H1 (cell line): ENCODE measurements around the gene MAPKAP1. TPM values are rescaled to one million over a fixed set of nuclear protein-coding genes. Genes with fewer than 3 reads are reported as not detected.

Source experiments
- CTCF ChIA-PET: fragments of 300-600 bp; sonication (Branson Sonifier 250); formaldehyde crosslinking; loops from one replicate; lab custom pipeline; 2021; ENCODE audit not compliant: partially characterized antibody; lab: Charles Lee
- POLR2A ChIA-PET: fragments of 300-600 bp; sonication (Branson Sonifier 250); formaldehyde crosslinking; loops from one replicate; lab custom pipeline; 2021; ENCODE audit warnings: inconsistent platforms; ENCODE audit not compliant: partially characterized antibody; lab: Charles Lee
- DNase-seq, 2 experiments: peaks; one replicate each; pipeline versions ENCODE4 v3.0.0 to v3.0.0-alpha.2; 2010 to 2022; ENCODE audit warnings: low spot score in 2 of 2, low read depth in 1 of 2, mixed read lengths in 1 of 2
- FAIRE-seq: peaks from 2 replicates; lab custom pipeline; 2011; peaks lifted over from hg19 to GRCh38; lab: Jason Lieb, UNC
- H2AFZ ChIP-seq: 2 replicates; pipeline ENCODE4 v1.8.1; 2012; ENCODE audit warnings: low read length, inconsistent platforms
- H2AK5ac ChIP-seq: 2 replicates; pipeline ENCODE4 v1.6.1; 2013; ENCODE audit warnings: low read depth, low read length
- H2BK120ac ChIP-seq: replicated peaks from 2 replicates; pipeline ENCODE3; 2013; ENCODE audit warnings: low read depth, low read length, inconsistent platforms
- H2BK12ac ChIP-seq: 2 replicates; pipeline ENCODE4 v1.6.1; 2013; ENCODE audit warnings: low read depth, low read length
- H2BK15ac ChIP-seq: 2 replicates; pipeline ENCODE4 v1.6.1; 2013; ENCODE audit warnings: low read length
- H2BK20ac ChIP-seq: 2 replicates; pipeline ENCODE4 v1.6.1; 2013; ENCODE audit warnings: low read length
- H2BK5ac ChIP-seq: 2 replicates; pipeline ENCODE4 v1.6.1; 2013; ENCODE audit warnings: low read depth, low read length
- H3K14ac ChIP-seq: 2 replicates; pipeline ENCODE4 v1.6.1; 2013; ENCODE audit warnings: inconsistent platforms; ENCODE audit not compliant: insufficient read length
- H3K18ac ChIP-seq: 2 replicates; pipeline ENCODE4 v1.6.1; 2013; ENCODE audit warnings: low read length; ENCODE audit errors: extremely low read depth
- H3K23ac ChIP-seq: 2 replicates; pipeline ENCODE4 v1.6.1; 2013; ENCODE audit warnings: inconsistent platforms; ENCODE audit not compliant: insufficient read length
- H3K23me2 ChIP-seq: 2 replicates; pipeline ENCODE4 v1.6.1; 2013; ENCODE audit warnings: low read depth, low read length
- H3K27ac ChIP-seq: 2 replicates; pipeline ENCODE4 v1.6.1; 2011; ENCODE audit warnings: low read depth, low read length, inconsistent platforms
- H3K27me3 ChIP-seq, 4 experiments: replicated peaks in 1 of 4; 1 replicate in 1 of 4; 2 replicates in 3 of 4; pipeline versions ENCODE4 v1.6.1 to v1.8.1; 2011 to 2013; ENCODE audit warnings: low read length in 3 of 4, mild to moderate bottlenecking in 3 of 4, inconsistent platforms in 2 of 4, mixed read lengths in 2 of 4, moderate library complexity in 1 of 4; ENCODE audit not compliant: control insufficient read depth in 3 of 4, insufficient read depth in 3 of 4; ENCODE audit errors: extremely low read depth in 1 of 4
- H3K36me3 ChIP-seq, 4 experiments: 2 replicates each; pipeline versions ENCODE4 v1.6.1 to v1.8.1; 2011 to 2013; ENCODE audit warnings: mild to moderate bottlenecking in 4 of 4, low read length in 3 of 4, moderate library complexity in 2 of 4, control low read depth in 1 of 4, inconsistent platforms in 1 of 4; ENCODE audit not compliant: insufficient read depth in 4 of 4, control insufficient read depth in 2 of 4
- H3K4ac ChIP-seq: replicated peaks from 2 replicates; pipeline ENCODE3; 2013; ENCODE audit warnings: low read length, low read depth, mixed read lengths, inconsistent platforms; ENCODE audit not compliant: insufficient read length
- H3K4me1 ChIP-seq, 4 experiments: replicated peaks in 1 of 4; 1 replicate in 1 of 4; 2 replicates in 3 of 4; pipeline versions ENCODE4 v1.6.1 to v1.8.1; 2011 to 2013; ENCODE audit warnings: low read length in 3 of 4, inconsistent platforms in 2 of 4, mixed read lengths in 1 of 4; ENCODE audit not compliant: insufficient read depth in 4 of 4, control insufficient read depth in 3 of 4
- H3K4me2 ChIP-seq, 2 experiments: 2 replicates each; pipeline versions ENCODE4 v1.6.1 to v1.8.1; 2011 to 2013; ENCODE audit warnings: low read depth in 2 of 2, low read length in 2 of 2, control low read depth in 1 of 2, inconsistent platforms in 1 of 2, mild to moderate bottlenecking in 1 of 2; ENCODE audit not compliant: insufficient read depth in 1 of 2
- H3K4me3 ChIP-seq, 4 experiments: fragments of 200-600, 300-600 bp in 1 of 4; sonication (generic), shearing (Covaris generic), sonication (Bioruptor Twin) in 1 of 4; 2 replicates each; pipeline versions ENCODE4 v1.5.1 to v1.8.1; 2011 to 2016; ENCODE audit warnings: low read length in 4 of 4, low read depth in 3 of 4, control low read depth in 2 of 4, inconsistent platforms in 2 of 4, mild to moderate bottlenecking in 2 of 4, mixed read lengths in 1 of 4, moderate library complexity in 1 of 4; ENCODE audit not compliant: insufficient read depth in 2 of 4; ENCODE audit errors: extremely low read depth in 1 of 4
- H3K56ac ChIP-seq: replicated peaks from 2 replicates; pipeline ENCODE3; 2013; ENCODE audit warnings: low read depth, mild to moderate bottlenecking, mixed read lengths, low read length, inconsistent platforms; ENCODE audit not compliant: insufficient read length
- H3K79me1 ChIP-seq: 2 replicates; pipeline ENCODE4 v1.6.1; 2013; ENCODE audit warnings: low read depth, low read length, control low read depth
- H3K79me2 ChIP-seq, 2 experiments: 2 replicates each; pipeline versions ENCODE4 v1.6.1 to v1.8.1; 2012 to 2013; ENCODE audit warnings: low read length in 2 of 2, mild to moderate bottlenecking in 2 of 2, inconsistent platforms in 1 of 2; ENCODE audit not compliant: insufficient read depth in 2 of 2, control insufficient read depth in 1 of 2
- H3K9ac ChIP-seq, 4 experiments: replicated peaks in 1 of 4; 1 replicate in 1 of 4; 2 replicates in 3 of 4; pipeline versions ENCODE4 v1.6.1 to v1.8.1; 2011 to 2013; ENCODE audit warnings: low read depth in 3 of 4, low read length in 3 of 4, control low read depth in 2 of 4, mild to moderate bottlenecking in 2 of 4, moderate library complexity in 2 of 4, inconsistent platforms in 1 of 4; ENCODE audit errors: extremely low read depth in 1 of 4
- H3K9me3 ChIP-seq, 2 experiments: 2 replicates each; pipeline versions ENCODE4 v1.6.1 to v1.8.1; 2012 to 2013; ENCODE audit warnings: mild to moderate bottlenecking in 2 of 2, moderate library complexity in 2 of 2, control low read depth in 1 of 2, inconsistent platforms in 1 of 2, low read depth in 1 of 2, low read length in 1 of 2, mixed read lengths in 1 of 2; ENCODE audit not compliant: insufficient read depth in 2 of 2
- H4K20me1 ChIP-seq, 2 experiments: replicated peaks in 1 of 2; 2 replicates each; pipeline versions ENCODE3 to v1.8.1; 2011 to 2013; ENCODE audit warnings: inconsistent platforms in 2 of 2, low read length in 2 of 2, mild to moderate bottlenecking in 1 of 2; ENCODE audit not compliant: insufficient read depth in 2 of 2, control insufficient read depth in 1 of 2
- H4K5ac ChIP-seq: 2 replicates; pipeline ENCODE4 v1.6.1; 2013; ENCODE audit warnings: low read length, low read depth, mixed read lengths, inconsistent platforms; ENCODE audit not compliant: insufficient read length
- H4K8ac ChIP-seq: 2 replicates; pipeline ENCODE4 v1.8.0; 2013; ENCODE audit warnings: mild to moderate bottlenecking, moderate library complexity, low read length, inconsistent platforms; ENCODE audit not compliant: insufficient read depth; ENCODE audit errors: extremely low read depth
- H4K91ac ChIP-seq: replicated peaks from 2 replicates; pipeline ENCODE3; 2013; ENCODE audit warnings: low read length, mixed read lengths, inconsistent platforms; ENCODE audit not compliant: insufficient read length
- CBX8 ChIP-seq: fragments of 300-800, 300-1000 bp; sonication (generic); IDR thresholded peaks from 2 replicates; pipeline ENCODE4 v1.7.1; 2016; ENCODE audit warnings: low read depth, low read length, borderline replicate concordance
- CTBP2 ChIP-seq: IDR thresholded peaks from 2 replicates; pipeline ENCODE4 v1.7.0; 2011; ENCODE audit warnings: borderline replicate concordance, mild to moderate bottlenecking, moderate library complexity, mixed read lengths, low read length; ENCODE audit not compliant: insufficient read depth, insufficient read length
- GTF2F1 ChIP-seq: IDR thresholded peaks from 2 replicates; pipeline ENCODE4 v1.6.1; 2012; ENCODE audit warnings: low read depth, low read length, improper control_type of control experiment, borderline replicate concordance
- KDM5A ChIP-seq: fragments of 200-600 bp; IDR thresholded peaks from 2 replicates; pipeline ENCODE4 v1.7.1; 2012; ENCODE audit warnings: mild to moderate bottlenecking, low read length, inconsistent platforms, mixed read lengths
- NANOG ChIP-seq: IDR thresholded peaks from 2 replicates; pipeline ENCODE4 v1.6.1; 2011; ENCODE audit warnings: low read length, low read depth, mild to moderate bottlenecking, inconsistent platforms; ENCODE audit not compliant: insufficient read depth, poor library complexity, severe bottlenecking
- PHF8 ChIP-seq: fragments of 200-600 bp; sonication (generic); conservative IDR thresholded peaks from 2 replicates; pipeline ENCODE4 v1.7.1; 2012; ENCODE audit warnings: low read depth, mild to moderate bottlenecking, inconsistent platforms, low read length, moderate library complexity
- RBBP5 ChIP-seq: IDR thresholded peaks from 2 replicates; pipeline ENCODE4 v1.7.1; 2012; ENCODE audit warnings: low read depth, mild to moderate bottlenecking, inconsistent platforms, low read length, moderate library complexity, borderline replicate concordance
- SIX5 ChIP-seq: IDR thresholded peaks from 2 replicates; pipeline ENCODE4 v1.6.1; 2011; ENCODE audit warnings: mild to moderate bottlenecking, low read depth, low read length
- SP2 ChIP-seq: IDR thresholded peaks from 2 replicates; pipeline ENCODE4 v1.6.1; 2012; ENCODE audit warnings: mild to moderate bottlenecking, low read length, inconsistent platforms
- SP4 ChIP-seq: IDR thresholded peaks from 2 replicates; pipeline ENCODE4 v1.6.1; 2012; ENCODE audit warnings: low read length, inconsistent platforms
- ZNF274 ChIP-seq: IDR thresholded peaks from 2 replicates; pipeline ENCODE4 v1.7.0; 2012; ENCODE audit warnings: low read length, borderline replicate concordance; ENCODE audit errors: extremely low read depth
- WGBS, 2 experiments: shearing (Covaris generic) in 1 of 2; methylation state at CpG; one replicate each; pipeline versions ENCODE4 v1.1.6 to v1.1.7; 2013 to 2015; ENCODE audit warnings: low lambda C conversion rate in 2 of 2, mixed read lengths in 2 of 2, inconsistent platforms in 1 of 2, low coverage in 1 of 2, missing lambda C conversion rate in 1 of 2; ENCODE audit not compliant: insufficient replicate concordance in 2 of 2, insufficient coverage in 1 of 2, insufficient read length in 1 of 2; ENCODE audit errors: extremely low coverage in 1 of 2, missing lambda C conversion rate in 1 of 2; 5-methylcytosine and 5-hydroxymethylcytosine counted together
- polyA plus RNA-seq, 7 experiments: library from polyadenylated mRNA; depleted of rRNA in 3 of 7; stranded (reverse) in 5 of 7; unstranded in 2 of 7; fragments of >200 nt in 5 of 7; fragments of 200-250 nt in 2 of 7; gene quantifications; 1 replicate in 5 of 7; 2 replicates in 1 of 7; 4 replicates in 1 of 7; pipeline versions ENCODE4 v1.2.1 to v1.2.3, GENCODE V29; 2011 to 2013; ENCODE audit warnings: missing spikeins in 2 of 7, mixed read lengths in 2 of 7
- total RNA-seq: library from RNA; stranded (reverse); fragmentation: NEBNext Ultra II Directional; extraction: Animal tissue kit (Norgen Biotek cat#: 25700); gene quantifications from 2 replicates; pipeline ENCODE4 v1.2.1, GENCODE V29; 2021
- TF ChIP-seq, protein P1 (sequence below): IDR thresholded peaks from 2 replicates; pipeline ENCODE4 v1.6.1; 2012; ENCODE audit warnings: low read length, inconsistent platforms

The MAPKAP1 gene
- total and polyA plus RNA-seq, 2 of the 8 experiments (the other 6 are each of a cell fraction or from before 2014, with no cell fraction given): 79.2 to 140 TPM

DNA sequence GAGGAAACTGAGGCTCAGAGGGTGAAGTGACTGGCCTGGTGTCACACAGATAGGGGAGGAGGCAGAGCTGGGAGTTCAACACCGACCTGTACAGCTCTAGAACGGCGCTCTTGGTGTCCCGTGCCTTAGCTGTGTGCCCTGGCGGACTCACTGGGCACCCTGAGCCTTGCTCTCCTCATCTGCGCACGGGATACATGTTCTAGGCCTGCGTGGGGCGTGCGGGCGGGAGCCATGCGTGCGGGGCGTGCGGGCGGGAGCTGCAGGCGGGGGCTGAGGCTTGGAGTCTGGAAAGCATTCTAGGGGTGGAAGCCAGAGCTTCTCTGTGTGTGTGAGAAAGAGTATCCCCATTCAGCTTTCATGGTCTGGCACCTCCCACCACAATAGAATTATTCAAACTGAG is 280.1 kb downstream of the MAPKAP1 start:
- no peak overlapping the region for H4K5ac ChIP-seq
- H4K91ac ChIP-seq: peak overlapping the region; percentile 53
- peak overlapping the region; percentile 16; the same call in 1 of the 2 replicates for H4K8ac ChIP-seq
- no peaks in the 10 kb centered on the region for H3K9me3 ChIP-seq
- no peak overlapping the region for H2AK5ac ChIP-seq
- no peak overlapping the region for H2BK12ac ChIP-seq
- H3K23ac ChIP-seq: no peak overlapping the region
- CTCF ChIA-PET: interaction anchor here (0.6 to 2.9 kb wide), 12 partner anchors 8 to 874 kb away, joined by 3 to 14 read pairs (median 4); no protein-coding TSS in a partner anchor
- no peak overlapping the region for H3K4ac ChIP-seq
- H3K56ac ChIP-seq: no peak overlapping the region
- H3K18ac ChIP-seq: no peak overlapping the region
- no peak overlapping the region for H2AFZ ChIP-seq
- POLR2A ChIA-PET: no interaction called here
- H3K79me1 ChIP-seq: no peaks in the 10 kb centered on the region
- no peak overlapping the region for H3K27ac ChIP-seq
- FAIRE-seq: no peak
- H3K14ac ChIP-seq: no peak overlapping the region
- H2BK20ac ChIP-seq: no peak overlapping the region
- WGBS, 2 experiments: 94% methylated on average over 12 of the region's 17 CpGs; no CpG with 5 or more reads in 1 of the 2 experiments
- H2BK5ac ChIP-seq: no peak overlapping the region
- no peak overlapping the region for H2BK15ac ChIP-seq
- H3K79me2 ChIP-seq: no peaks in the 10 kb centered on the region
- no peak for DNase-seq
- no peak overlapping the region for H3K9ac ChIP-seq
- no peak overlapping the region for H3K4me2 ChIP-seq
- H2BK120ac ChIP-seq: no peak overlapping the region
- H4K20me1 ChIP-seq: no peaks in the 10 kb centered on the region
- H3K4me3 ChIP-seq: no peak overlapping the region
- H3K23me2 ChIP-seq: no peaks in the 10 kb centered on the region
- H3K27me3 ChIP-seq: no peaks in the 10 kb centered on the region
- no peaks in the 10 kb centered on the region for H3K36me3 ChIP-seq
- peaks cover 0 to 5% (median 2%) of the 10 kb centered on the region in 4 experiments; a peak in 4 of 7 replicates for H3K4me1 ChIP-seq
- TF ChIP-seq ZNF274 (no peak), SP2 (no peak), KDM5A (no peak), NANOG (no peak), RBBP5 (no peak), GTF2F1 (no peak), PHF8 (no peak), CBX8 (no peak), SP4 (no peak), CTBP2 (no peak), SIX5 (no peak)
- TF ChIP-seq, protein P1, sequence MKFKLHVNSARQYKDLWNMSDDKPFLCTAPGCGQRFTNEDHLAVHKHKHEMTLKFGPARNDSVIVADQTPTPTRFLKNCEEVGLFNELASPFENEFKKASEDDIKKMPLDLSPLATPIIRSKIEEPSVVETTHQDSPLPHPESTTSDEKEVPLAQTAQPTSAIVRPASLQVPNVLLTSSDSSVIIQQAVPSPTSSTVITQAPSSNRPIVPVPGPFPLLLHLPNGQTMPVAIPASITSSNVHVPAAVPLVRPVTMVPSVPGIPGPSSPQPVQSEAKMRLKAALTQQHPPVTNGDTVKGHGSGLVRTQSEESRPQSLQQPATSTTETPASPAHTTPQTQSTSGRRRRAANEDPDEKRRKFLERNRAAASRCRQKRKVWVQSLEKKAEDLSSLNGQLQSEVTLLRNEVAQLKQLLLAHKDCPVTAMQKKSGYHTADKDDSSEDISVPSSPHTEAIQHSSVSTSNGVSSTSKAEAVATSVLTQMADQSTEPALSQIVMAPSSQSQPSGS: no peak
